Measurements from ENCODE around the gene TRAF6. TPM values are rescaled to one million over a fixed set of nuclear protein-coding genes. Genes with fewer than 3 reads are reported as not detected.

TRAF6 gene
- total RNA-seq, 1 experiment from 2014 or later: 14.8 TPM

GRCh38 chr11:36447514-36447913, 62.6 kb downstream of the TRAF6 start:
- Mint-ChIP-seq H3K4me3 (ENCODE audit: low read depth, unreplicated experiment) (no peak overlapping the region), H3K27ac (ENCODE audit: unreplicated experiment) (no peak overlapping the region), H3K4me1 (ENCODE audit: low read depth, unreplicated experiment) (peaks cover 41% of the 10 kb centered on the region), H3K9me3 (ENCODE audit: low read depth, unreplicated experiment) (no peaks in the 10 kb centered on the region), H3K27me3 (ENCODE audit: unreplicated experiment) (peaks cover 31% of the 10 kb centered on the region), H3K36me3 (ENCODE audit: insufficient read depth, unreplicated experiment) (no peaks in the 10 kb centered on the region)
- BruUV-seq (replicated peaks): no TSS peak
- TF ChIP-seq CTCF (IDR thresholded peaks at IDR 0.05; ENCODE audit: unreplicated experiment): no peak
- no peak for DNase-seq
- CTCF ChIA-PET: no interaction called here
- intact Hi-C loops (cut with micrococcal nuclease; ENCODE audit: unreplicated experiment): no loop called here

GRCh38 chr11:36446135-36446534, 63.9 kb downstream of the TRAF6 start:
- Mint-ChIP-seq H3K27ac (ENCODE audit: unreplicated experiment) (no peak overlapping the region), H3K27me3 (ENCODE audit: unreplicated experiment) (peaks cover 43% of the 10 kb centered on the region), H3K9me3 (ENCODE audit: low read depth, unreplicated experiment) (no peaks in the 10 kb centered on the region), H3K36me3 (ENCODE audit: insufficient read depth, unreplicated experiment) (no peaks in the 10 kb centered on the region), H3K4me1 (ENCODE audit: low read depth, unreplicated experiment) (peaks cover 37% of the 10 kb centered on the region), H3K4me3 (ENCODE audit: low read depth, unreplicated experiment) (no peak overlapping the region)
- CTCF ChIA-PET: no interaction called here
- BruUV-seq (replicated peaks): no TSS peak
- intact Hi-C loops (cut with micrococcal nuclease; ENCODE audit: unreplicated experiment): no loop called here
- no peak for TF ChIP-seq CTCF (IDR thresholded peaks at IDR 0.05; ENCODE audit: unreplicated experiment)
- DNase-seq: no peak

GRCh38 chr11:36443661-36444060, 66.4 kb downstream of the TRAF6 start:
- intact Hi-C loops (cut with micrococcal nuclease; ENCODE audit: unreplicated experiment): loop anchor here (1.0 kb wide), 1 partner anchor 26 kb away; no protein-coding TSS in a partner anchor
- no peak for DNase-seq
- no peak overlapping the region for H3K4me3 Mint-ChIP-seq (ENCODE audit: low read depth, unreplicated experiment)
- peaks cover 36% of the 10 kb centered on the region for H3K27me3 Mint-ChIP-seq (ENCODE audit: unreplicated experiment)
- no peak overlapping the region for H3K27ac Mint-ChIP-seq (ENCODE audit: unreplicated experiment)
- CTCF ChIA-PET: no interaction called here
- H3K4me1 Mint-ChIP-seq (ENCODE audit: low read depth, unreplicated experiment): peaks cover 22% of the 10 kb centered on the region
- no peaks in the 10 kb centered on the region for H3K9me3 Mint-ChIP-seq (ENCODE audit: low read depth, unreplicated experiment)
- no peak for TF ChIP-seq CTCF (IDR thresholded peaks at IDR 0.05; ENCODE audit: unreplicated experiment)
- no TSS peak for BruUV-seq (replicated peaks)
- no peaks in the 10 kb centered on the region for H3K36me3 Mint-ChIP-seq (ENCODE audit: insufficient read depth, unreplicated experiment)

- Mint-ChIP-seq H3K9me3 (ENCODE audit: low read depth, unreplicated experiment) (no peaks in the 10 kb centered on the region), H3K4me1 (ENCODE audit: low read depth, unreplicated experiment) (peaks cover 3% of the 10 kb centered on the region), H3K36me3 (ENCODE audit: insufficient read depth, unreplicated experiment) (no peaks in the 10 kb centered on the region), H3K27ac (ENCODE audit: unreplicated experiment) (no peak overlapping the region), H3K27me3 (ENCODE audit: unreplicated experiment) (peaks cover 55% of the 10 kb centered on the region), H3K4me3 (ENCODE audit: low read depth, unreplicated experiment) (no peak overlapping the region)
- CTCF ChIA-PET: no interaction called here
- no peak for TF ChIP-seq CTCF (IDR thresholded peaks at IDR 0.05; ENCODE audit: unreplicated experiment)
- intact Hi-C loops (cut with micrococcal nuclease; ENCODE audit: unreplicated experiment): no loop called here
- no peak for DNase-seq
- no TSS peak for BruUV-seq (replicated peaks)
Observed at GRCh38 chr11:36441610-36442208, 68.4 kb downstream of the TRAF6 start.

Data from Calu3 (cell line).